ENCODE results near the gene SMLR1.

DNA sequence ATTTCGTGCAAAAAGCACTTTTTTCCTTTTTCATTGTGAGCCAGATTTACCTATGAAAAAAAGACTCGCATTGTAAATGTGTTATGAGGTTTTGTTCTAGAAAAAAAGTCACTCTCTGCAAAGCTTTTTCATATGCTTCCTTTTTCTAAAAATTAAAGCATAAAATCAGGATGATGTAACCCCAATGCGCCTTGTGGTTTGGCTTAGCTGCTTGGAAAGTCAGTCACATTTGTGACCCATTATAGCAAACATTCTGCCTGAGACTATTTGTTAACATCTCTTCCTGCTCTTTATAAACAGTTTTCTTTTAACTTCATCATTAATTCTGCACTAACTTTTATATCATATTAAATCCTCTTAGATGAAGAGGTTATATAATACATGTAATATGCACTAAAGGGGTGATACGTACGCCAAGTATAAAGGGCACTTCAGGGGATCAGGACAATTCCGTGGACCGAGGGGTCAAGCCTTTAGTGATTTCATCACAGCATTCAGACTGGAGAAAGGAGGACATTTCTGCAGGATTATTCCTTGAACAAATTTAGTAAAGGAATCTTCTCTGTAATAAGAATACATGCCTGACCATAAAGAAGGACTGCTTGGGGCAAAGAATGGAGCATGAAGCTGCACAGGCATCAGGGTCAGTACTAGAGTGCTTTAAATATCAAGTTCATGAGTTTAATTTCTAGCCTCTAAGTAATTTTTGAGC is 48.1 kb upstream of the SMLR1 start:
- TF ChIP-seq ERF (CRISPR knock-in tag; IDR thresholded peaks at IDR 0.05) = no peak
- TF ChIP-seq KAT7 (CRISPR knock-in tag; IDR thresholded peaks at IDR 0.05; ENCODE audit: borderline replicate concordance) = no peak
- TF ChIP-seq, protein P1, sequence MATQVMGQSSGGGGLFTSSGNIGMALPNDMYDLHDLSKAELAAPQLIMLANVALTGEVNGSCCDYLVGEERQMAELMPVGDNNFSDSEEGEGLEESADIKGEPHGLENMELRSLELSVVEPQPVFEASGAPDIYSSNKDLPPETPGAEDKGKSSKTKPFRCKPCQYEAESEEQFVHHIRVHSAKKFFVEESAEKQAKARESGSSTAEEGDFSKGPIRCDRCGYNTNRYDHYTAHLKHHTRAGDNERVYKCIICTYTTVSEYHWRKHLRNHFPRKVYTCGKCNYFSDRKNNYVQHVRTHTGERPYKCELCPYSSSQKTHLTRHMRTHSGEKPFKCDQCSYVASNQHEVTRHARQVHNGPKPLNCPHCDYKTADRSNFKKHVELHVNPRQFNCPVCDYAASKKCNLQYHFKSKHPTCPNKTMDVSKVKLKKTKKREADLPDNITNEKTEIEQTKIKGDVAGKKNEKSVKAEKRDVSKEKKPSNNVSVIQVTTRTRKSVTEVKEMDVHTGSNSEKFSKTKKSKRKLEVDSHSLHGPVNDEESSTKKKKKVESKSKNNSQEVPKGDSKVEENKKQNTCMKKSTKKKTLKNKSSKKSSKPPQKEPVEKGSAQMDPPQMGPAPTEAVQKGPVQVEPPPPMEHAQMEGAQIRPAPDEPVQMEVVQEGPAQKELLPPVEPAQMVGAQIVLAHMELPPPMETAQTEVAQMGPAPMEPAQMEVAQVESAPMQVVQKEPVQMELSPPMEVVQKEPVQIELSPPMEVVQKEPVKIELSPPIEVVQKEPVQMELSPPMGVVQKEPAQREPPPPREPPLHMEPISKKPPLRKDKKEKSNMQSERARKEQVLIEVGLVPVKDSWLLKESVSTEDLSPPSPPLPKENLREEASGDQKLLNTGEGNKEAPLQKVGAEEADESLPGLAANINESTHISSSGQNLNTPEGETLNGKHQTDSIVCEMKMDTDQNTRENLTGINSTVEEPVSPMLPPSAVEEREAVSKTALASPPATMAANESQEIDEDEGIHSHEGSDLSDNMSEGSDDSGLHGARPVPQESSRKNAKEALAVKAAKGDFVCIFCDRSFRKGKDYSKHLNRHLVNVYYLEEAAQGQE (IDR thresholded peaks at IDR 0.05; ENCODE audit: borderline replicate concordance) = no peak
- TF ChIP-seq, protein P1 (CRISPR knock-in tag; IDR thresholded peaks at IDR 0.05; ENCODE audit: low read depth) = no peak
- TF ChIP-seq, protein P2, sequence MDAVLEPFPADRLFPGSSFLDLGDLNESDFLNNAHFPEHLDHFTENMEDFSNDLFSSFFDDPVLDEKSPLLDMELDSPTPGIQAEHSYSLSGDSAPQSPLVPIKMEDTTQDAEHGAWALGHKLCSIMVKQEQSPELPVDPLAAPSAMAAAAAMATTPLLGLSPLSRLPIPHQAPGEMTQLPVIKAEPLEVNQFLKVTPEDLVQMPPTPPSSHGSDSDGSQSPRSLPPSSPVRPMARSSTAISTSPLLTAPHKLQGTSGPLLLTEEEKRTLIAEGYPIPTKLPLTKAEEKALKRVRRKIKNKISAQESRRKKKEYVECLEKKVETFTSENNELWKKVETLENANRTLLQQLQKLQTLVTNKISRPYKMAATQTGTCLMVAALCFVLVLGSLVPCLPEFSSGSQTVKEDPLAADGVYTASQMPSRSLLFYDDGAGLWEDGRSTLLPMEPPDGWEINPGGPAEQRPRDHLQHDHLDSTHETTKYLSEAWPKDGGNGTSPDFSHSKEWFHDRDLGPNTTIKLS (IDR thresholded peaks at IDR 0.05; ENCODE audit: borderline replicate concordance, low read depth) = no peak
- no peak for TF ChIP-seq ZNF778 (CRISPR knock-in tag; IDR thresholded peaks at IDR 0.05)
- no peak for TF ChIP-seq ZBTB7A (IDR thresholded peaks at IDR 0.05; ENCODE audit: borderline replicate concordance, control insufficient read depth, low read depth, low read length)
- TF ChIP-seq PTRF (tag; IDR thresholded peaks at IDR 0.05) = no peak
- TF ChIP-seq EP300 (IDR thresholded peaks at IDR 0.05; ENCODE audit: low read length) = no peak
- no peak for TF ChIP-seq NCOA2 (IDR thresholded peaks at IDR 0.05; ENCODE audit: partially characterized antibody in 2 of 2)
- no peak for TF ChIP-seq EZH2 (IDR thresholded peaks at IDR 0.05; ENCODE audit: borderline replicate concordance, low read depth, low read length)
- no peak for TF ChIP-seq ZSCAN32 (CRISPR knock-in tag; IDR thresholded peaks at IDR 0.05)
- TF ChIP-seq, protein P3, sequence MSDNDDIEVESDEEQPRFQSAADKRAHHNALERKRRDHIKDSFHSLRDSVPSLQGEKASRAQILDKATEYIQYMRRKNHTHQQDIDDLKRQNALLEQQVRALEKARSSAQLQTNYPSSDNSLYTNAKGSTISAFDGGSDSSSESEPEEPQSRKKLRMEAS (CRISPR knock-in tag; IDR thresholded peaks at IDR 0.05) = no peak
- TF ChIP-seq HCFC1 (IDR thresholded peaks at IDR 0.05; ENCODE audit: low read depth, low read length) = no peak
- TF ChIP-seq TAF15 (IDR thresholded peaks at IDR 0.05; ENCODE audit: low read depth, low read length) = no peak

Measured in K562 (cell line).